Thymus (tissue), 11 donors: ENCODE measurements around the gene THRB. TPM values are rescaled to one million over a fixed set of nuclear protein-coding genes. Genes with fewer than 3 reads are reported as not detected.

Experiments used
- DNase-seq, 9 donors: peaks; one replicate each; pipeline ENCODE4 v3.0.0-alpha.2; 2013; ENCODE audit warnings: low spot score in 9 of 9, low read depth in 6 of 9, missing footprints in 1 of 9
- H3K27ac ChIP-seq, 2 donors: one replicate each; pipeline ENCODE4 v1.5.1; 2013; ENCODE audit warnings: control low read depth in 1 of 2, low read depth in 1 of 2, low read length in 1 of 2, mild to moderate bottlenecking in 1 of 2, moderate library complexity in 1 of 2
- H3K27me3 ChIP-seq, 2 donors: one replicate each; pipeline ENCODE4 v1.5.1; 2013; ENCODE audit warnings: low read length in 1 of 2; ENCODE audit not compliant: control insufficient read depth in 2 of 2, insufficient read depth in 1 of 2
- H3K36me3 ChIP-seq, 2 donors: one replicate each; pipeline ENCODE4 v1.5.1; 2013; ENCODE audit warnings: low read length in 1 of 2, mild to moderate bottlenecking in 1 of 2, moderate library complexity in 1 of 2; ENCODE audit not compliant: control insufficient read depth in 2 of 2, insufficient read depth in 2 of 2
- H3K4me1 ChIP-seq, 2 donors: one replicate each; pipeline ENCODE4 v1.5.1; 2013; ENCODE audit warnings: low read length in 2 of 2; ENCODE audit not compliant: control insufficient read depth in 2 of 2, insufficient read depth in 2 of 2
- H3K4me3 ChIP-seq, 2 donors: one replicate each; pipeline ENCODE4 v1.5.1; 2013; ENCODE audit warnings: low read length in 2 of 2, control low read depth in 1 of 2, mild to moderate bottlenecking in 1 of 2
- H3K9me3 ChIP-seq, 2 donors: one replicate each; pipeline ENCODE4 v1.5.1; 2013; ENCODE audit warnings: low read length in 1 of 2, mild to moderate bottlenecking in 1 of 2; ENCODE audit not compliant: control insufficient read depth in 2 of 2, insufficient read depth in 1 of 2
- WGBS: extraction: QIAGEN DNeasy Blood & Tissue Kit; methylation state at CpG from one replicate; pipeline ENCODE4 v1.1.7; 2013; 5-methylcytosine and 5-hydroxymethylcytosine counted together
- polyA plus RNA-seq: library from polyadenylated mRNA; stranded (reverse); fragments of 200-250 nt; gene quantifications from one replicate; pipeline ENCODE4 v1.2.3, GENCODE V29; 2013
- total RNA-seq: library from RNA; stranded (reverse); fragments of 120-200 nt; gene quantifications from one replicate; pipeline ENCODE4 v1.2.4, GENCODE V29; 2013
- donor health status: healthy.

The THRB gene
- total and polyA plus RNA-seq, 2 donors, result 2.2 to 3.5 TPM

- Histone ChIP-seq H3K4me1 (no peaks in the 10 kb centered on the region), H3K9me3 (no peaks in the 10 kb centered on the region), H3K27me3 (no peaks in the 10 kb centered on the region), H3K27ac (no peak overlapping the region), H3K4me3 (no peak overlapping the region), H3K36me3 (no peaks in the 10 kb centered on the region)
- WGBS, result 97% methylated on average over 1 of the region's 1 CpG
- no peak for DNase-seq
Measured at GRCh38 chr3:24471486-24471885, 23.2 kb downstream of the THRB start.

- no peaks in the 10 kb centered on the region for H3K9me3 ChIP-seq
- H3K27ac ChIP-seq, result no peak overlapping the region
- no peaks in the 10 kb centered on the region for H3K27me3 ChIP-seq
- H3K4me3 ChIP-seq, result no peak overlapping the region
- no peak for DNase-seq
- WGBS, result 95% methylated on average over 4 of the region's 4 CpGs
- H3K4me1 ChIP-seq, result no peaks in the 10 kb centered on the region
- no peaks in the 10 kb centered on the region for H3K36me3 ChIP-seq
Measured at GRCh38 chr3:24470277-24470676, 24.4 kb downstream of the THRB start.

- DNase-seq, result no peak
- Histone ChIP-seq H3K9me3 (no peaks in the 10 kb centered on the region), H3K36me3 (no peaks in the 10 kb centered on the region), H3K27me3 (no peaks in the 10 kb centered on the region), H3K27ac (no peak overlapping the region), H3K4me1 (no peaks in the 10 kb centered on the region), H3K4me3 (no peak overlapping the region)
- 97% methylated on average over 1 of the region's 1 CpG for WGBS
Measured at GRCh38 chr3:24464389-24464788, 30.3 kb downstream of the THRB start.

- no peaks in the 10 kb centered on the region for H3K36me3 ChIP-seq
- DNase-seq, result no peak
- no peaks in the 10 kb centered on the region for H3K9me3 ChIP-seq
- no peak overlapping the region for H3K27ac ChIP-seq
- H3K4me3 ChIP-seq, result no peak overlapping the region
- 71% methylated on average over 1 of the region's 1 CpG for WGBS
- no peaks in the 10 kb centered on the region for H3K4me1 ChIP-seq
- H3K27me3 ChIP-seq, result no peaks in the 10 kb centered on the region
Measured at GRCh38 chr3:24462737-24463136, 31.9 kb downstream of the THRB start.

GRCh38 chr3:24460974-24461373 is 33.7 kb downstream of the THRB start:
- Histone ChIP-seq H3K9me3 (no peaks in the 10 kb centered on the region), H3K4me3 (no peak overlapping the region), H3K27ac (no peak overlapping the region), H3K36me3 (no peaks in the 10 kb centered on the region), H3K27me3 (no peaks in the 10 kb centered on the region), H3K4me1 (no peaks in the 10 kb centered on the region)
- DNase-seq, result no peak
- 98% methylated on average over 2 of the region's 2 CpGs for WGBS

GRCh38 chr3:24457719-24458118 is 36.9 kb downstream of the THRB start:
- Histone ChIP-seq H3K4me3 (no peak overlapping the region), H3K36me3 (no peaks in the 10 kb centered on the region), H3K27ac (no peak overlapping the region), H3K4me1 (no peaks in the 10 kb centered on the region), H3K9me3 (no peaks in the 10 kb centered on the region), H3K27me3 (no peaks in the 10 kb centered on the region)
- DNase-seq, result no peak
- WGBS, result 89% methylated on average over 2 of the region's 2 CpGs

GRCh38 chr3:24454856-24455255 is 39.8 kb downstream of the THRB start:
- H3K27me3 ChIP-seq, result no peaks in the 10 kb centered on the region
- H3K4me1 ChIP-seq, result no peaks in the 10 kb centered on the region
- no peak overlapping the region for H3K27ac ChIP-seq
- DNase-seq, result no peak
- 79% methylated on average over 3 of the region's 3 CpGs for WGBS
- no peaks in the 10 kb centered on the region for H3K9me3 ChIP-seq
- no peaks in the 10 kb centered on the region for H3K36me3 ChIP-seq
- H3K4me3 ChIP-seq, result no peak overlapping the region

GRCh38 chr3:24454393-24454792 is 40.3 kb downstream of the THRB start:
- Histone ChIP-seq H3K4me3 (no peak overlapping the region), H3K27ac (no peak overlapping the region), H3K9me3 (no peaks in the 10 kb centered on the region)

GRCh38 chr3:24451461-24452099 is 43.1 kb downstream of the THRB start:
- H3K4me3 ChIP-seq, result no peak overlapping the region
- H3K27ac ChIP-seq, result no peak overlapping the region
- no peaks in the 10 kb centered on the region for H3K4me1 ChIP-seq
- no peaks in the 10 kb centered on the region for H3K9me3 ChIP-seq
- H3K36me3 ChIP-seq, result no peaks in the 10 kb centered on the region
- H3K27me3 ChIP-seq, result no peaks in the 10 kb centered on the region
- DNase-seq, result no peak
- WGBS, result 94% methylated on average over 7 of the region's 7 CpGs

More at GRCh38 chr3:24454393-24454792, 40.3 kb downstream of the THRB start:
- no peaks in the 10 kb centered on the region for H3K36me3 ChIP-seq
- DNase-seq, result no peak
- no peaks in the 10 kb centered on the region for H3K4me1 ChIP-seq
- H3K27me3 ChIP-seq, result no peaks in the 10 kb centered on the region
